ENCODE results near the gene SNX13.
"Not testable (repeated sequence)": the region's sequence is repeated elsewhere in the genome, so short reads cannot be mapped to it uniquely, and the experiment has no call there.

The SNX13 gene

DNA sequence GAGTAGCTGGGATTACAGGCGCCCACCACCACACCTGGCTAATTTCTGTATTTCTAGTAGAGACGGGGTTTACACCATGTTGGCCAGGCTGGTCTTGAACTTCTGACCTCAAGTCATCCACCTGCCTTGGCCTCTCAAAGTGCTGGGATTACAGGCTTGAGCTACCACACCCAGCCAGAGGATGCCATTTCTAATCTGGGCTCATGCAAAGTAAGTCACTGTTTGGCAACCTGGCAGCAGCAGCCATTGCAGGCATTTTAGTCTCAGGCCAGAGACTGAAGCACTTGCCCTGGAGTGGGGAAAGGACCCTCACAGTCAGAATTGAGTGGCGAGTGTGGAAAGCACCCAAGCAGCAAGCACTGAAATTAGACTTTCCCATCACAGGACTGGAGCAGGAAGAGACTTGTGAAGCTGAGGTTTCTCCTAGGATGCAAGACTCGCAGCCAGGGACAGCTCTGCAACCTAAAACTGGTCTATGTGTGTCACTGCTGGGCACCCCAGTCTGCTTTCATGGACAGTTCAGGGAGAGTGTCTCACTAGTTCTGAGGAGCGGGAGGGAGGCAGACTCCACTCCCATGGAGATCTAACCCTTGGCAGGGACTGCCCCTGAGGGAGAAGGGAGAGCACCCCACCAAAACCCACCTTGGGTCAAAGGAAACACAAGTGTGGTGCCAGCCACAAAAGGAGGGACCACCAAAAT, 27.6 kb downstream of the SNX13 start:
- no peak for DNase-seq (ENCODE audit: extremely low read depth, low read depth)
- no peak overlapping the region for H3K4me3 ChIP-seq (replicated peaks; ENCODE audit: low read depth, low read length)

DNA sequence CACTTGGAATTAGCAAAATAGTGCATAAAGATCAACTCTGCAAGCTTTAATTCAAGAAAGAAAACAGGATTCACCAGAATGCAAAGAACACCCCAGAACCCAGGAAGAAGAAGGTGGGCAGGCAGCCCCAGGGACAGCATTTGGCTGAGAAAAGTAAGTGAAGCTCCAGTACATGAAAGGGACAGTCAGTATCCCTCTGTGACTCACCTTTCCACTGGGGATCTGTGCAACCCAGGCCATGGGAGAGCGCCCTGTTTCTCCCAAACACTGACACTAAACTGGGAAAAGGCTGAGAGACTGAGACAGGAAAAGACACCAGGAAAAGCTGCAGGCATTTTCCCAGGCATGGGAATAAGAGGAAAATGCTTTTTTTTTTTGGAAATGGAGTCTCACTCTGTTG, 28.2 kb downstream of the SNX13 start:
- TF ChIP-seq CTCF (IDR thresholded peaks at IDR 0.05; ENCODE audit: low read depth, low read length, missing control alignments): no peak
- H3K4me3 ChIP-seq (replicated peaks; ENCODE audit: low read depth, low read length): no peak overlapping the region
- DNase-seq (ENCODE audit: extremely low read depth, low read depth): no peak

More for the DNA sequence above, 27.6 kb downstream of the SNX13 start:
- TF ChIP-seq CTCF (IDR thresholded peaks at IDR 0.05; ENCODE audit: low read depth, low read length, missing control alignments): no peak

DNA sequence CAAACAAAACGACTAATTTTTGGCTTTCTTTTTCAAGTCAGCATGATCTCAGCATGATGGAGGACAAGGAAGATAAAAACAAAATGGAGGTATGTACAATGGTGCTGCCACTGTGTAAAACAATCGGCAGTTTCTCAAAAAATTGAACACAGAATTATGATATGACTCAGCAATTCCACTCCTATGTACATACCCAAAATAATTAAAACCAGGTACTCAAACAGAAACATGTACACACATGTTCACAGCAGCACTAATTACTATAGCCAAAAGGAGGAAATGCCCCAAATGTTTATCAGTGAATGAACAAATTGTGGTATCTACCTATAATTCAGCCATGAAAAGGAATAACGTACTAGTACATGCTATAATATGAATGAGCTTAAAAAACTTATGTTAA, 29.9 kb downstream of the SNX13 start:
- peak; percentile 7 for DNase-seq (ENCODE audit: extremely low read depth, low read depth)
- TF ChIP-seq CTCF (IDR thresholded peaks at IDR 0.05; ENCODE audit: low read depth, low read length, missing control alignments): no peak
- no peak overlapping the region for H3K4me3 ChIP-seq (replicated peaks; ENCODE audit: low read depth, low read length)

GRCh38 chr7:17909310-17909709, 31.0 kb downstream of the SNX13 start:
- H3K4me3 ChIP-seq (replicated peaks; ENCODE audit: low read depth, low read length); DNase-seq (ENCODE audit: extremely low read depth, low read depth): not testable (repeated sequence)

GRCh38 chr7:17907014-17907413, 33.3 kb downstream of the SNX13 start:
- no peak overlapping the region for H3K4me3 ChIP-seq (replicated peaks; ENCODE audit: low read depth, low read length)
- DNase-seq (ENCODE audit: extremely low read depth, low read depth): no peak
- no peak for TF ChIP-seq CTCF (IDR thresholded peaks at IDR 0.05; ENCODE audit: low read depth, low read length, missing control alignments)

- no peak for DNase-seq (ENCODE audit: extremely low read depth, low read depth)
Observed at GRCh38 chr7:17903337-17903736, 37.0 kb downstream of the SNX13 start.

DNA sequence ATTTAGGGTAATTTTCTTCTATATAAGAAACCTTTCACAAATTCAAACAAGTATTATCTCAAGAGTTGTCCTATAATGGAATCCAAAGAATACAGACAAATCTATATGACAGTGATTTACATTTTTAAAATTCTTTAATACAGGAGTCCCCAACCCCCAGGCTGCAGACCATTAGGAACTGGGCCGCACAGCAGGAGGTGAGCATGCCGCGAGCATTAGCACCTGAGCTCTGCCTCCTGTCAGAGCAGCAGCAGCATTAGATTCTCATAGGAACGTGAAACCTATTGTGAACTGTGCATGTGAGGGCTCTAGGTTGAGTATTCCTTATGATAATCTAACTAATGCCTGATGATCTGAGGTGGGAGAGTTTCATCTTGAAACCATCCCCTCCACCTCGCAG, 37.7 kb downstream of the SNX13 start:
- no peak for DNase-seq (ENCODE audit: extremely low read depth, low read depth)
- no peak for TF ChIP-seq CTCF (IDR thresholded peaks at IDR 0.05; ENCODE audit: low read depth, low read length, missing control alignments)
- H3K4me3 ChIP-seq (replicated peaks; ENCODE audit: low read depth, low read length): no peak overlapping the region

More at GRCh38 chr7:17903337-17903736, 37.0 kb downstream of the SNX13 start:
- H3K4me3 ChIP-seq (replicated peaks; ENCODE audit: low read depth, low read length): no peak overlapping the region
- TF ChIP-seq CTCF (IDR thresholded peaks at IDR 0.05; ENCODE audit: low read depth, low read length, missing control alignments): no peak
